ENCODE results near the gene CDRT4.

The CDRT4 gene

GRCh38 chr17:15388356-15389041 lies 78.9 kb downstream of the CDRT4 start:
- no peak for DNase-seq

DNA sequence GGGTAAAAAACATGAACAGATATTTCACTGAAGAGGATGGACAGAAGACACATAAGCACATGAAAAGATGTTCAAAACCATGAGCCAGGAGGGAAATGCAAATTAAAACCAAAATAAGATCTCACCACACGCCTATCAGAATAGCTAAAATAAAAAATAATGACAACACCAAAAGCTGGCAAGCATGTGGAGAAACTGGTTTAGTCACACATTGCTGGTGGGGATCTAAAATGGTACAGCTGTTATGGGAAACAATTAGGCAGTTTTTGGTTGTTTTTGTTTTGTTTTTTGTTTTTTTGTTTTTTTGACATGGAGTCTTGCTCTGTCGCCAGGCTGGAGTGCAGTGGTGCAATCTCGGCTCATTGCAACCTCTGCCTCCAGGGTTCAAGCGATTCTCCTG lies 81.3 kb downstream of the CDRT4 start:
- DNase-seq = no peak
